Activated T-cell treated with anti-CD3 and anti-CD28 coated beads for 48 hours (primary cell): ENCODE data around the gene NDST3.

Source experiments
- DNase-seq: peaks from one replicate; pipeline ENCODE4 v3.0.0-alpha.2; 2020; ENCODE audit warnings: low read depth

Gene NDST3

GRCh38 chr4:118034053-118034785, at the start of gene NDST3:
NDST3 (plus strand) TSS chr4:118034486; CDS start chr4:118053911, 19,425 bp downstream.
- DNase-seq: no peak

GRCh38 chr4:117986321-117986720, 48.0 kb upstream of the NDST3 start:
- DNase-seq: no peak

DNA sequence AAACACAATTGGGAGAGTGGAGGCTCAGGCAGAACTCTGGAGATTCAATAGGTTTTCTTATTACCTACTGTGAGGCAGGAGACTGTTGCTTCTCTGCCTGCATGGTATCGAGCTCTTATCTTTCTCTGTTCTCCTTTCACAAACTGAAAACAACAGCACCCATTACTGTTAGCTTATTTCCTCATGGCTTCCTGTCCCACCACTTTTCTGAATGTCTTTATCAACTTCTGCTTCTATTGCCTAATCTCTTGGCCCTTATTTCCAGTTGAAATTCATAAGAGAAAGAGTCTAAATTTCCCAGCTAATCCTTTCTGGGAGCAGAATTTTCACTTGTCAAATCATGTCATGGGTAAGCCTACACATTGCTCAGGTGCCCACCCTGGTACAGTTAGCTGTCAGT, 46.8 kb upstream of the NDST3 start:
- no peak for DNase-seq

DNA sequence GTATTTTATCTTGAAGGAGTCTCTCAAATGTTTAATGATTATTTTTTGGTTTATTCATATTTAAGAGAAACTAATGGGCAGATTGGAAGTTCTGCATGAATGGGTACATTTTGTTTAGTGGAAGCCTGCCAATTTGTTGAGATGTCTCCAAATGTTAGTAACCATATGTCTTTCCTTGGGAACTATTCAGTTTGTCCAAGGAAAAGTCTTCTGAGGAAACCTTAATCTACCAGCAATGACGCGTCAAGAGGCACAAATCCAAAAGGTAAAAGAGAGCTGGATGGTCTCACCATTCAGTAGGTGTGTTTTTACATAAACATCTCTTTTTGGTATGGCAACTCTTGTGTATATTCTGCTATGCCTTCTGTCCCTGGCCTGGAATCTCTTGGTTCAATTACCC, 37.4 kb upstream of the NDST3 start:
- no peak for DNase-seq

GRCh38 chr4:118004088-118004487, 30.2 kb upstream of the NDST3 start:
- no peak for DNase-seq

GRCh38 chr4:118005883-118006282, 28.4 kb upstream of the NDST3 start:
- no peak for DNase-seq

GRCh38 chr4:118012142-118012541, 22.1 kb upstream of the NDST3 start:
- DNase-seq: no peak

GRCh38 chr4:118014831-118015230, 19.5 kb upstream of the NDST3 start:
- no peak for DNase-seq

DNA sequence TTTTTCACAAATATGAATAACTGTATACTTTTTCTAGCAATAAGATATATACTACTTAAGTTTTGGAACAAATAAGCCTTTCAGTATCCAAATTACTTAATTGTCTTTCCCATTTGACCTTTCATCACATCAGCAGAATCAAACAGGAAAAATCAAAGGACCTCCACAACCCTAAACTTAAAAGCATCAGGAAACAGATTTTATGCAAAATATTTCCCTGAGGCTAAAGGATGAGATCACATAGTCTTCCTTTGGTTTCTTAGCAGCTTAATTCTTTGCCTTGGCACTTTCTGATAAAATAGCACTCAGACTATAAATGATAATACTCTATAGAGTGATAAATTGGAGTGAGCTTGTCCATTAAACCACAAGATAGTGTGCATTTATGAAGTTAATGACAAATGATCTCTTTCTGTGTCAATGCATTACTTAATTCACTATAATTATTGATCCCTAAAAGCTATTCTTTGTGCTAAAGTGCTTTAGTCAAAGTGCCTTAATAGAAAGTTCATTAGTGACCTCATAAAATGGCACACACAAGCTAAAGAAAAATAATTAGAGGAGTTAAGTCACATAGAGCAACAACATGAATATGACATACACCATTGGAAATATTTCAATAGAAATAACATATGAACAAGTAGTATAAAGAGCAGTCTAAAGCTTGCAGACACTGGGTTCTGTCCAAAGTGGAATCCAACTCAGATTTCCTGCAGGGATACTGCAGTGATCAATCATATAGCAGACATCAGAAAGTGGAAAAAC, 15.7 kb upstream of the NDST3 start:
- DNase-seq: no peak

DNA sequence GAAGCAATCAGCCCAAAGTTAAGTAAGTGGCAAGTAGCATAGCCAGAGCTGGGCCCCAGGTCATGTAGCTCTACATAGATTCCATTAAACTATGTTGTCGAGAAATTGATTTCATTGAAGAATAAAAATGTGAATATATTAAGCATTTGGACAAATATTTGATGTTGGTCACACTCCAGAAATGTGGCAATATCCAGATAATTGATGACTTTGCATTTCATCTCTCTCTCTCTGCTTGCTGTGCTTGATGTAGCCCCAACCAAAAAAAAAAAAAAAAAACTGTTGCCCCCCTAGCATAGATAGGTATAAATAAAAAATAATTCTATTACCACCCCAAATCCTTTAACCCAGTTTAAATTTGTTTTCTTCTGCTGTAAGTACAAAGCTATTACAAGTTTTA, 7.5 kb upstream of the NDST3 start:
- no peak for DNase-seq

- no peak for DNase-seq
Observed at GRCh38 chr4:118029224-118029623, 5.1 kb upstream of the NDST3 start.

GRCh38 chr4:118032691-118033090, 1.6 kb upstream of the NDST3 start:
- DNase-seq: no peak

DNA sequence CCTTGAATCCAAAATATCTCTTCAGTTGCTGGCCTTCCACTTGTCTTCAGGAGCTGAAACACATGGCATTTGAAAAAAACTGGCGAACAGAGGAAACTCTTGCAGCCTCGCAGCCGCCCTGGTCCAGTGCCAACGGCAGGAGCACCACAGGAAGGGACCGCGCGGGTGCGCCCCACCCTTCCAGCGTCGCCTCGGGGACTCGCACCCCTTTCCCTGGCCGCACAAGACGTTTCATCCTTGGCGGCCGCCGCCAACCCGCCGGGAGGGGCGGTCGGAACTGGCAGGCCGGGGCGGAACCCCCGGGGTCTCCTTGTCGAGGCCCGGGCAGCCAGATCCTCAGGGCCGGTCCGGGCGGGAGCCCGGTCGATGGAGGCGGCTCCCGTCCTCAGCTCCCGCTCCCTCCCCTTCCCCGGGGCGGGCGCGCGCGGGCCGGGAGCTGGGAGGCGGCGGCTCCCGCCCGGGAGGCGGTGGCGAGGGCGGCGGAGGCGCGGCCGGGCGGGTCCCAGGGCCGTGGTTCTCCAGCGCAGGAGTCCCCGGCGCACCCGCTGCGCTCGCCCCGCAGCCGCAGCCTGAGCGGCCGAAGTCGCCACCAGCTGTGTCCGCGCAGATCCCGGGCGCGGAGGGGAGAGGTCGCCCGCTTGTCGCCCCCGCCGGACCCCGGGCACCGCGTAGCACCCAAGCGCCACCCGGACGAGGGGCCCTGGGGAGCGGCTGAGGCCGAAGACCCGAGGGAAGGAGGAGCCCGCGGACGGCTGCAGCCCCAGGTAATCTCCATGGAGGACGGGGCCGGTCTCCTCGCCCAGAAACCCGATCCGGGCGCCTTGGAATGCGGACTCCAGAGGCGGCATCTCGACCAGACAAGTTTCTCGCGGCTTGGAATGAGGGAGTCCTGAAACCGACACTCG, 886 bp upstream of the NDST3 start:
- no peak for DNase-seq

DNA sequence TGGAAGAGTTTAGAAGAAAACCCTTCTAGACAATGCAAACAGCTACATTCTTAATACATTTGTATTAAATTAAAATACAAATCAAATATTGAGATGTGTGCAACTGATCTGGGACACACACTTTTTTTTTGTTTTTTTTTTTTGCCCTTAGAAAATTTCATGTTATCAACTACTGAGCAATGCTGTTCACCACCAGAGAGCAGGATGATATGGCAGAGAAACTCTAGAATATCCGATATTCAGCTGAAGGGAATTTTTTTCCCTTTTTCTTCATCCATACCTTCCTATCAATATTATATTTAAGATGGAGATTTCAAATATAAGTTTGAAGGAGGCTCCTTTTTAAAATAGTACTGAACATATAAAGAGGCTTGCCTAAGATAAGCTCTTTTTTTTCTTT, 1.0 kb downstream of the NDST3 start:
- no peak for DNase-seq

- no peak for DNase-seq
Observed at GRCh38 chr4:118036336-118036735, 2.0 kb downstream of the NDST3 start.

DNA sequence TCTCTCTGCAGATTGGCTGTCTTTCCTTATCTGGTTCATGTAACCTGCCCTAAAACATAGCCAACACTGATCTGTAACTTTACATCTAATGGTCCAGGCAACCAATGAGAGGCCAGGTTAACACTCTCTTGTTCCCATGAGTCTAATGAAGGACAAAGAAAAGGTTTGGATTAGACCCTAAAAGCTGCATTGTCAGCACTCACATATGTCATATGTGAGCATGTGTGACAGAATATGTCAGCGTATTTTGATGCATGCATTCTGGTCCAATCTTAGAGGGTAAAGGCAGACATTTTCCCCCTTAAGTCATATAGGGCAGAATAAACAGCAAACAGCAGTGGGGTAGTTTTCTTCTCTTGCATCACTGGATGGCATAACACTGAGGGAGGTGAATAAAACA, 3.7 kb downstream of the NDST3 start:
- DNase-seq: no peak

- no peak for DNase-seq
Observed at GRCh38 chr4:118046323-118046722, 12.0 kb downstream of the NDST3 start.

DNA sequence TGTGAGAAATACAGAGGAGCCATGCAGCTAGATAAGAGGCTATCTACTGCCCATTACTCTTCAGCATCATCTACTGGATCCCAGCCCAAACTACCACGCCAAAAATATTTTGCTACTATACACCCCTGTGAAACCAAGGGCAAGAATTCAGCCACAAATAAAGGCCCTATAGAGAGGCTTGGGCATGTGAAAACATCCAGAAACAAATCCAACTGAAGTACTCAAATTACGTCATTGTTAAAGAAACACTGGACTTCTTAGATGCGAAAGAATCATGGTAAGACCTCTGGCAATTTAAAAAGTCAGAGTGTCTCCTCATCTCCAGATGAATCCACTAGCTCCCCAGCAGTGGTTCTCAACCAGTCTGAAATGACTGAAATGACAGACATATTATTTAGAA, 12.8 kb downstream of the NDST3 start:
- DNase-seq: no peak

DNA sequence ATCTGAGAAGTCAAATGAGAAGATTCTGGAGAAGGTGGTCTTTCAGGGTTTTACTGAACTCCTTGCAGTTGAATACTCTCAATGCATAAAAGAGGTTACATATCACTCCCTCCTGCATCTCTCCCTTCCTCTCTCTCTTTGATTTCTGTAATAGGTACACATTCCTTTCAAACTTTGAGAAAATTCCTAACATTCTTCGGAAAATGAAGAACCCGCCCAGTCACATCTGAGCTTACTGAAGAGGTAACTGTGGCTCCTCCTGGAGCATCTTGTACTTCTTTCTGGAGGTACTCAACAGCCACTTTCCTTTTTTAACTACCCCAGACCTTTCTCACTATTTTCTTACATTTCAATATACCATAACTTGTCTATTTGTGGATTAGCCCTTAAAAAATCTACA, 24.7 kb downstream of the NDST3 start:
- DNase-seq: no peak

DNA sequence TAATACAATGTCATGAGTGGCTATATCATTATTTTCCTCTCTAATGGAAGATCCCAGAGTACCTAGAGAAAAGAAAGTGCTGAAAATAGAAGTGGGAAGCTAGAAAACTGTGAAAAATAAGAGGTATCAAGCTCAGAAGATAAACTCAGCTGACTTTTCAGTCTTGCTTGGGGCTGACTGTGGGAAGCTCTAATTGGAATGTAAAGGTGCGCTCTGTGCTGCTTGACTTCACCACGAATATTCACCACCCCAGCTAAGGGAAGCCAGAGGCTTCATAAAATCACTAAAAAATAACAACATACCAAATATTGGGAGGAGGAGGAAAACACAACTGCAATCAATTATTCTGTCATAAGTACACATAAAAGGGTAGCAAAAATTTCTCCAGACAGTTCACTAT, 25.1 kb downstream of the NDST3 start:
- no peak for DNase-seq

DNA sequence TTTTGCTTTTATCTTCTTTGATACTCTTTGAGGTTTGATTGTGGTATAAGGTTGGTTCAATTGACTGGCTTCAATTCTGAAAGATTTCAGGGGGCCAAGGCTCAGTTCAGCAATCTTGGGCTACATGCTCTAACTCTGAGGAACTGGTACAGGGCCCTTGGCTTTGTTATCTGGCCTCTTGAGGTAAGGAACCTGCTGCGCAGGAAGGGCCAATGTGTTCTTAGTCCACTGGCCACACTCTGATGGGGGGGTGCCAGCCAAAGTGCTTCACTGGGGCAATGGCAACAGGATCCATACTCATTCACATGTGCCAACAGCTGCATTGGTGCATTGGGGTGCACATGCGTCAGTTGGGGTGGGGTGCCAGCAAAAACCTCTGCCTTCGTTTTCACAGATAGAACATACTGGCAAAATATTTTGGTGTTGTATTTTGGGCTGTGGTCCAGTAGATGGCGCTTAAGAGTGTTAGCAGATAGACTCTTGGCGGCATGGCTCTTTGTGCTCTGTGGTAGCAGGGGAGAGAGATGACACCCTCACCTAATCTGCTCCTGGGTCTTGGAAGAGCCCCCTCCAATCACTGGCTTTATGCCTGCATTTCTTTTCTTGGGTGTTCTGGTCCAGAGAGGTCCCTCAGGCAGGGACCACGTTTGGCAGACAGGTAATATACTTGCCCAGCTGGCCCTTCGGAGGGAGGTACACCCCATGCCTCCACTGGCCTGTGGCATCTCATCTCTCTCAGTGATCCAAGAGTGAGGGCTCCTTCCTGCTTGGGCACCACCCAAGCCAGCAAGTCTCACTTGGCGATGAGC, 42.9 kb downstream of the NDST3 start:
- no peak for DNase-seq

DNA sequence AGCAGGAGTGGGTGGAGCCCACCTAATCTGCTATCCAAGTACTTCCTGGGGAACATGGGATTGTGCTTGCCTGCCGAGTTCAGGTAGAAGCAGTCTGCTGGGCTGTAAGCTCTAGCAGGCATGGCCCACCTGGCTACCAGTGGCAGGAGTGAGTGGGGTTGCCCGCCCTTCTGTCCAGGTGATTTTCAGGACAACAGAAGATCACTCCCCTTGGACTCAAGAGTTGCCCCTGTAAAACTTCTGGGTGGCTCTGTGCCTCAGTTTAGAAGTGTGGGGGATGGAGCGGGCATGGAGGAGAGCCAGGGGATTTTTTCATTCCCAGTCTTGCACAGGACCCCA, 43.5 kb downstream of the NDST3 start:
- DNase-seq: no peak
